GM08714 (cell line): Measurements from ENCODE around the gene PGGHG.
A peak's percentile ranks its signal among the peaks of the same experiment; 100 is the strongest.
"Not testable (repeated sequence)": the region's sequence is repeated elsewhere in the genome, so short reads cannot be mapped to it uniquely, and the experiment has no call there.

Experiments
- H3K4me3 ChIP-seq: fragments of 200-500 bp; sonication (Bioruptor generic); 2 replicates; pipeline ENCODE4 v1.5.1; 2014; ENCODE audit warnings: mild to moderate bottlenecking, low read length, inconsistent platforms
- ZNF274 ChIP-seq: IDR thresholded peaks from 2 replicates; pipeline ENCODE4 v1.6.1; 2012; ENCODE audit warnings: mild to moderate bottlenecking, low read depth, low read length

PGGHG gene

GRCh38 chr11:316031-316701 is 27.2 kb downstream of the PGGHG start:
- H3K4me3 ChIP-seq, result peak overlapping the region; percentile 90; the same call in 1 of the 2 replicates
- no peak for TF ChIP-seq ZNF274

- peak overlapping the region; percentile 90; the same call in 1 of the 2 replicates for H3K4me3 ChIP-seq
- TF ChIP-seq ZNF274, result no peak
These were observed 28.0 kb downstream of the PGGHG start for GRCh38 chr11:316891-317301.

GRCh38 chr11:317668-318404 is 28.9 kb downstream of the PGGHG start:
- not testable (repeated sequence) for H3K4me3 ChIP-seq

DNA sequence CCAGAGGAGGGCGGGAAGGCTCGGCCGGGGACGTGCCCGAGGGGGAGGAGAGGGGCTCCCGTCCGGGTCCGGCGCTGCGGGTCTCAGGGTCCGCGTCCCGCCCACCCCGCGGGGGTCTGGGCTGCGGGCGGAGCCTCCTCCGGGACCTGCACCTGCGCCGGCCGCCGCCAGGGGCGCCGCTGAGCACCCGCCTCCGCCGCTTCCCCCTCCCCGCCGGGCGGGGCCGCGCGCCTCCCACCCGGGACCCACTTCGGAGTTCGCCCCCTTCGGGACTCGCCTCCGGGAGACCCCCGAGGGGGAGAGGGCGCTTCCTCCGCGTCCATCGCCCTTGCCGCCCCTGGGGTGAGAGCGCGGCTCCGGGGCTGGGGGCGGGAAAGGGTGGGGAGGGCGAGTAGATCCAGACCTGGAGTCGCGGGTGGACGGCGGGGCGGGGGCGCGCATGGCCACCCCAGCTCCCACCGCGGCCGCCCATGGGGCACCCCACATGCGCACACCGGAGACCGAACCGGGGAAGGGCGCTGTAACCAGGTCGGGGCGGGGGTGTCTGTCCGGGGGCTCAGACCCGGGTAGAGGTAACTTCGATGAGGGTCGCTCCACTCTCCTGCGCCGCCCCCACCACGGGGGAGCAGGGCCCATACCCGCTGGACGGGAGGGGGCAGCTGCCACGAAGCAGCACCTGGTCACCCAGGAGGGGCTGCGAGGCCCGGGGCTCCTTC is 29.6 kb downstream of the PGGHG start:
- H3K4me3 ChIP-seq, result peak overlapping the region; percentile 33; the same call in 1 of the 2 replicates

DNA sequence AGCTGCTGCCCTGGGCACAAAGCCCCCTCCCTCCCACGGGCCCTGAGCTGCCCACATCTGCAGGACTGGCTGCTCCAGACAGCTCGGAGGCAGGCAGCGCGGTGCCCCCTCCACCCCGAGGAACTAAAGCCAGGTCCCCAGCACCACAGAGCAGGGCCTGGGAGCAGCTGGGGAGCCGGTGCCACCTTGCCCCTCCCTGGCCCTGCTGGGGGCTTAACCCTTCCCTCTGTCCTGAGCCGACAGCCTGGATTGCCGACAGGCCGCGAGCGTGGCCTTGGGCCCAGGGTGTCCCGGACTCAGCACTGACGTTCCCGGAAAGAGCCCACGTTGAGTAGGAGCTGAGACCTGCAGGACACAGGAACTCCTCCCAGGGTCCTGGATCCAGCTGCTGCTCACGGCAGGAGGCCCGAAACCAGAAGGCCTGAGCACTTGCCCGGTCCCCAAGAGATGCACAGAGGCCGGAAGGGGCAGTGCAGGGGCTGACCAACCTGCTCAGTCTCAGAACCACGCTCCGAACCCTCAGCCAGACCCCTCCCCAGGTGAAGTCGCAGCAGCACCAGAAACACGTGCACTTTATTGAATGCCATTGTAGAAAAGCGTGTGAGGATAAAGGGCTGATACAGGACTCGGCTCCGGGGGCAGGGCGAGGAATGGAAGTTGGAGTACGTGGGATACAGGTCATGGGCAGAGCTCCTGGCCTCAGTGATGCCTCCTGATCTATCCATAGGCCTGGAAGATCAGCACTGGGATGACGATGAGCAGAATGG is 30.4 kb downstream of the PGGHG start:
- H3K4me3 ChIP-seq, result peak overlapping the region; percentile 33; the same call in 1 of the 2 replicates

- H3K4me3 ChIP-seq, result not testable (repeated sequence)
These were observed 31.0 kb downstream of the PGGHG start for GRCh38 chr11:319888-320273.

- TF ChIP-seq ZNF274, result no peak
- no peak overlapping the region for H3K4me3 ChIP-seq
These were observed 35.2 kb downstream of the PGGHG start for GRCh38 chr11:324156-324555.

DNA sequence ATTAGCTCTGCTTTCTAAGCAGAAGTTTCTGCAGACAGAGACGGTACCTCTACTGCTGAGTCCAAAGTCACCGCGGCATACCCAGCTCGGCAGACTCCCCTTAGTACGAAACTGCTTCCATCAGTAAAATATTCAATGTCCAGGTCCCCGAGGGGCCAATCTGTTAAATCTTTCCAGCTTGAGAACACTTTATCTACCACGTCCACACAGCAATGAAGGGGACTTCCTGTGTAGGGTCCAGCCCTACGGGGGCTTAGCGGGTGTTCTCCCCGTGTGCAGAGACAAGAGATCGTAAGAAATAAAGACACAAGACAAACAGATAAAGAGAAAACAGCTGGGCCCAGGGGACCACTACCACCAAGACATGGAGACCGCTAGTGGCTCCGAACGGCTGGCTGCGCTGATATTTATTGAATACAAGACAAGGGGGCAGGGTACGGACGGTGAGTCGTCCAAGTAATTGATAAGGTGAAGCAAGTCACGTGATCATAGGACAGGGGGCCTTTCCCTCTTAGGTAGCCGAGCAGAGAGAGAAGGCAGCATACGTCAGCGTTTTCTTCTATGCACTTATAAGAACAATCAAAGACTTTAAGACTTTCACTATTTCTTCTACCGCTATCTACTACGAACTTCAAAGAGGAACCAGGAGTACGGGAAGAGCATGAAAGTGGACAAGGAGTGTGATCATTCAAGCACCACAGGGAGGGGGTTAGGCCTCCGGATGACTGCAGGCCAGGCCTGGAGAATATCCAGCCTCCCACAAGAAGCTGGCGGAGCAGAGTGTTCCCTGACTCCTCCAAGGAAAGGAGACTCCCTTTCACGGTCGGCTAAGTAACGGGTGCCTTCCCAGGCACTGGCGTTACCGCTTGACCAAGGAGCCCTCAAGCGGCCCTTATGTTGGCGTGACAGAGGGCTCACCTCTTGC is 35.9 kb downstream of the PGGHG start:
- H3K4me3 ChIP-seq, result not testable (repeated sequence)

- H3K4me3 ChIP-seq, result no peak overlapping the region; the same call in 1 of the 2 replicates
- TF ChIP-seq ZNF274, result no peak
These were observed 37.1 kb downstream of the PGGHG start for GRCh38 chr11:325796-326591.

DNA sequence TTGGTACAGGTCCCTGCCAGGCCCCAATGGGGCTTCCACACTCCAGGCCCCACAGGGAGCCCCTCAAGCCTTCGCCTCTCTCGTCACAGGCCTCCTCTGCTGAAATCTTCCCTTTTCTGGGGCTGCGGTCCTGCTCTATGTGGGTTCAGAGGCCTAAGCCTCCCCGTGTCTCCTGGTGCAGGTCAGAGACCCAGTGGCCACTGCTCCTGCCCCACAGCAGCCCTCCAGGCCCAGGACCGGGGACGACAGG is 37.6 kb downstream of the PGGHG start:
- H3K4me3 ChIP-seq, result peak overlapping the region; percentile 7; the same call in 1 of the 2 replicates
- no peak for TF ChIP-seq ZNF274

DNA sequence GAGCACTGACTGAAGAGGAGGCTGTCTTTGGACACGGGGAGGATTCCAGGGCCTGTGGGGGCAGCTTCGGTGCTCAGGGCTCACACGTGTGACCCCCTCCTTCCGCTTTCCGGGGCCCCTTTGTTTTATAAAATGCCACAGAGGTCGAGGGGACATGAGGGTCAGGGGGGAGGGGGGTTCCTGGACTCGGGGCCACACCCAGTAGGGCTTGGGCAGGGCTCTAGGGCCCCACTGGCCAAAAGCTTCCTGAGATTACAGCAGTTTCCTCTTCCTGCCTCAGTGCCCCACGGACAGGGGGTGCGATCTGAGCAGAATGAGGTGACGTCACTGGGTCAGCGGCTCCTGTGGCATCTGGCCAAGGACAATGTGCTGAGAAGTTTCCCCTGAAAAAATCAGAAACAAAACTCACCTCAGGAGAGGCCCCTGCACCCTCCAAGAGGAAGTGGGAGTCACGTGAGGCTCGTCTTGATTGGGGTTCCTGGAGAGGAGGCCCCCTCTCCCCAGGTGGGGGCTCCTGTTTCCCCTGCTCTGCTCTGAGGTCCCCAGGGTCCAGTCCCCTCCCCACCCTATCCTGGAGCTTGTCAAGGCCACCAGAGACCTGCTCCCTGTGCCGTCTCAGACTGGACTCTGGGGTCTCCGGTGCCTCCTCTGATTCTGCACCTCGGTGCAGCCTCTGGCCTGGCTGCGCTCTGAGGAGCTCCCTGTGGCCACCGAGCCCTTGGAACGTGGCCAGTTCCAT is 38.1 kb downstream of the PGGHG start:
- no peak for TF ChIP-seq ZNF274
- H3K4me3 ChIP-seq, result peak overlapping the region; percentile 20; the same call in 1 of the 2 replicates

DNA sequence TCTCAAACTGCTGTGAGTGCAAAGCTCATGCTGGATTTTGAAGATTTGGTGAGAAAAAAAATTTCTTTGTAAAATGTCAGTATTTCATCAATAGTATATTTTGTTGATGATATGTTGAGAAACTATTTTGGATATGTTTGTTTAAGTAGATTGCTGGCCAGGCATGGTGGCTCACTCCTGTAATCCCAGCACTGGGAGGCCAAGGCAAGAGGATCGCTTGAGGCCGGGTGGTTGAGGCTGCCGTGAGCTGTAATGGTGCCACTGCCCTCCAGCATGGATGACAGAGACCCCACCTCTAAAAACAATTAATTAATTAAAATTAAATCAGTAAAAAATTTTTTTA is 38.6 kb downstream of the PGGHG start:
- H3K4me3 ChIP-seq, result peak overlapping the region; percentile 20; the same call in 1 of the 2 replicates
- no peak for TF ChIP-seq ZNF274
